GM19324 (cell line): Measurements from ENCODE around the gene EFCAB5.
"Not testable (repeated sequence)": the region's sequence is repeated elsewhere in the genome, so short reads cannot be mapped to it uniquely, and the experiment has no call there.

Experiments
- ATAC-seq: cut with Tn5 transposase; IDR thresholded peaks from one replicate; pipeline ENCODE4 v1.9.1; 2021; ENCODE audit warnings: mild to moderate bottlenecking, moderate library complexity; ENCODE audit not compliant: unreplicated experiment, low FRiP score

The EFCAB5 gene

GRCh38 chr17:30000755-30001257 lies 59.4 kb downstream of the EFCAB5 start:
- ATAC-seq: no peak

GRCh38 chr17:30002088-30002487 lies 60.7 kb downstream of the EFCAB5 start:
- no peak for ATAC-seq

GRCh38 chr17:30005709-30006320 lies 64.4 kb downstream of the EFCAB5 start:
- no peak for ATAC-seq

GRCh38 chr17:30011934-30012333 lies 70.5 kb downstream of the EFCAB5 start:
- ATAC-seq: not testable (repeated sequence)

- ATAC-seq: no peak
Measured at GRCh38 chr17:30021708-30022317, 80.4 kb downstream of the EFCAB5 start.

GRCh38 chr17:30025325-30025724 lies 83.9 kb downstream of the EFCAB5 start:
- not testable (repeated sequence) for ATAC-seq

GRCh38 chr17:30027676-30028075 lies 86.2 kb downstream of the EFCAB5 start:
- ATAC-seq: no peak

- ATAC-seq: no peak
Measured at GRCh38 chr17:30031214-30031869, 89.9 kb downstream of the EFCAB5 start.

- ATAC-seq: no peak
Measured at GRCh38 chr17:30035369-30035768, 93.9 kb downstream of the EFCAB5 start.

- not testable (repeated sequence) for ATAC-seq
Measured at GRCh38 chr17:30040719-30041518, 99.5 kb downstream of the EFCAB5 start.

- ATAC-seq: no peak
Measured at GRCh38 chr17:30041551-30041950, 100.1 kb downstream of the EFCAB5 start.

- no peak for ATAC-seq
Measured at GRCh38 chr17:30062372-30062771, 120.9 kb downstream of the EFCAB5 start.

GRCh38 chr17:30064738-30065137 lies 123.3 kb downstream of the EFCAB5 start:
- ATAC-seq: no peak

GRCh38 chr17:30068465-30068864 lies 127.0 kb downstream of the EFCAB5 start:
- ATAC-seq: no peak

GRCh38 chr17:30074254-30074653 lies 132.8 kb downstream of the EFCAB5 start:
- ATAC-seq: no peak

- ATAC-seq: no peak
Measured at GRCh38 chr17:30074730-30075129, 133.3 kb downstream of the EFCAB5 start.

GRCh38 chr17:30082773-30083172 lies 141.3 kb downstream of the EFCAB5 start:
- ATAC-seq: no peak

GRCh38 chr17:30084788-30085187 lies 143.4 kb downstream of the EFCAB5 start:
- ATAC-seq: no peak

GRCh38 chr17:30086896-30087295 lies 145.5 kb downstream of the EFCAB5 start:
- ATAC-seq: no peak

- ATAC-seq: not testable (repeated sequence)
Measured at GRCh38 chr17:30087431-30087830, 146.0 kb downstream of the EFCAB5 start.

- ATAC-seq: no peak
Measured at GRCh38 chr17:30091121-30091670, 149.8 kb downstream of the EFCAB5 start.
